GM12878 (cell line): Measurements from ENCODE around the gene HJV. TPM values are rescaled to one million over a fixed set of nuclear protein-coding genes. Genes with fewer than 3 reads are reported as not detected.

ENCODE experiments used
- ATAC-seq: fragments of 200-7000 bp; cut with Tn5 transposase; 3 replicates; pipeline ENCODE4 v1.9.1; 2020; ENCODE audit warnings: mild to moderate bottlenecking, moderate library complexity
- BruUV-seq: library from RNA; stranded (reverse); fragments of 400-500 nt; replicated peaks from 2 replicates; lab custom pipeline; 2021; lab: Mats Ljungman, UMichigan
- CTCF ChIA-PET: fragments of 300-600 bp; sonication (Branson Sonifier 250); formaldehyde crosslinking; extraction: SDS; loops from one replicate; lab custom pipeline; 2021; ENCODE audit warnings: inconsistent platforms; lab: Yijun Ruan, JAX
- POLR2A ChIA-PET: fragments of 350-600 bp; formaldehyde crosslinking; extraction: SDS; loops from one replicate; lab custom pipeline; 2021; ENCODE audit warnings: inconsistent platforms; lab: Charles Lee
- RAD21 ChIA-PET: fragments of 300-600 bp; sonication (Branson Sonifier 250); formaldehyde crosslinking; loops from one replicate; lab custom pipeline; 2023; ENCODE audit warnings: antibody characterized with exemption; ENCODE audit not compliant: unreplicated experiment; lab: Charles Lee
- SMC1A ChIA-PET: fragments of 300-600 bp; sonication (Branson Sonifier 250); formaldehyde crosslinking; loops from one replicate; lab custom pipeline; 2023; ENCODE audit not compliant: unreplicated experiment, uncharacterized antibody; lab: Charles Lee
- DNase-seq: peaks from one replicate; pipeline ENCODE4 v3.0.0-alpha.2; 2011; ENCODE audit warnings: low read depth, low spot score
- FAIRE-seq: peaks from 3 replicates; lab custom pipeline; 2011; peaks lifted over from hg19 to GRCh38; lab: Jason Lieb, UNC
- H2AFZ ChIP-seq: 2 replicates; pipeline ENCODE4 v1.6.0; 2011; ENCODE audit warnings: low read depth, low read length, control low read depth; ENCODE audit not compliant: control insufficient read depth
- H3K27ac ChIP-seq: 2 replicates; pipeline ENCODE4 v1.5.1; 2011; ENCODE audit warnings: control low read depth; ENCODE audit not compliant: control insufficient read depth, insufficient read depth
- H3K27me3 ChIP-seq, 2 experiments: replicated peaks in 1 of 2; 2 replicates each; pipeline versions ENCODE4 v1.6.0 to v1.6.1; 2011; ENCODE audit warnings: low read length in 1 of 2; ENCODE audit not compliant: control insufficient read depth in 2 of 2, insufficient read depth in 2 of 2
- H3K36me3 ChIP-seq, 2 experiments: 2 replicates each; pipeline ENCODE4 v1.5.1; 2011; ENCODE audit warnings: low read length in 1 of 2; ENCODE audit not compliant: control insufficient read depth in 2 of 2, insufficient read depth in 2 of 2
- H3K4me1 ChIP-seq: 2 replicates; pipeline ENCODE4 v1.6.1; 2011; ENCODE audit warnings: mild to moderate bottlenecking, low read length, moderate library complexity, mixed read lengths; ENCODE audit not compliant: control insufficient read depth, insufficient read depth
- H3K4me2 ChIP-seq: 2 replicates; pipeline ENCODE4 v1.6.0; 2011; ENCODE audit warnings: control low read depth; ENCODE audit not compliant: control insufficient read depth, insufficient read depth
- H3K4me3 ChIP-seq: fragments of 200-600 bp; sonication (generic); 2 replicates; pipeline ENCODE4 v1.5.1; 2016
- H3K79me2 ChIP-seq: 2 replicates; pipeline ENCODE4 v1.6.0; 2011; ENCODE audit warnings: low read length; ENCODE audit not compliant: control insufficient read depth, insufficient read depth
- H3K9ac ChIP-seq: 2 replicates; pipeline ENCODE4 v1.8.0; 2011; ENCODE audit warnings: low read length, control low read depth, mixed read lengths; ENCODE audit not compliant: control insufficient read depth, insufficient read depth
- H3K9me3 ChIP-seq: replicated peaks from 3 replicates; pipeline ENCODE4 v1.5.1; 2011; ENCODE audit warnings: mild to moderate bottlenecking, low read length; ENCODE audit not compliant: control insufficient read depth, insufficient read depth
- H4K20me1 ChIP-seq: 2 replicates; pipeline ENCODE4 v1.6.0; 2011; ENCODE audit not compliant: control insufficient read depth, insufficient read depth
- CEBPB ChIP-seq, 2 experiments: fragments of 150-350 bp in 1 of 2; IDR thresholded peaks; 2 replicates each; pipeline ENCODE4 v1.6.1; 2012 to 2014; ENCODE audit warnings: low read depth in 2 of 2, low read length in 2 of 2, borderline replicate concordance in 1 of 2, inconsistent platforms in 1 of 2
- FOXM1 ChIP-seq: IDR thresholded peaks from 2 replicates; pipeline ENCODE4 v1.6.1; 2012; ENCODE audit warnings: low read depth, mild to moderate bottlenecking, inconsistent platforms, low read length, moderate library complexity
- POLR2A ChIP-seq: IDR thresholded peaks from 2 replicates; pipeline ENCODE4 v1.6.1; 2011; ENCODE audit warnings: low read depth, mild to moderate bottlenecking, low read length
- POLR2AphosphoS5 ChIP-seq: IDR thresholded peaks from 2 replicates; pipeline ENCODE4 v1.6.1; 2011; ENCODE audit warnings: mild to moderate bottlenecking, low read length, inconsistent platforms
- SMAD5 ChIP-seq: IDR thresholded peaks from 2 replicates; pipeline ENCODE4 v1.6.1; 2016; ENCODE audit warnings: antibody characterized with exemption, low read depth
- SP1 ChIP-seq: IDR thresholded peaks from one replicate; pipeline ENCODE4 v1.6.1; 2011; ENCODE audit warnings: low read depth, low read length
- ZBED1 ChIP-seq: IDR thresholded peaks from 2 replicates; pipeline ENCODE4 v1.6.1; 2016; ENCODE audit warnings: borderline replicate concordance
- WGBS: methylation state at CpG from one replicate; pipeline ENCODE4 v1.1.6; 2016; ENCODE audit warnings: low lambda C conversion rate; ENCODE audit not compliant: insufficient replicate concordance, insufficient coverage; ENCODE audit errors: missing lambda C conversion rate; 5-methylcytosine and 5-hydroxymethylcytosine counted together
- in situ Hi-C: fragments of 300-500 bp; cut with MboI; formaldehyde crosslinking; loops from 9 replicates; pipeline ENCODE4 v1.14.3; 2018; ENCODE audit warnings: mixed read lengths
- intact Hi-C: fragments of 100-400 bp; cut with micrococcal nuclease; formaldehyde crosslinking; loops from one replicate; pipeline ENCODE4 v1.14.2; 2022; ENCODE audit not compliant: unreplicated experiment
- polyA plus RNA-seq, 11 experiments: library from polyadenylated mRNA; depleted of rRNA in 4 of 11; unstranded in 6 of 11; stranded (reverse) in 5 of 11; fragments of >200 nt; fragmentation: Nextera tagmentation in 4 of 11; fragmentation: Illumina TruSeq in 1 of 11; extraction: Ambion mirVana in 4 of 11; extraction: Trizol in 1 of 11; gene quantifications; 1 replicate in 1 of 11; 2 replicates in 10 of 11; pipeline versions ENCODE4 v1.2.1 to v1.2.3, GENCODE V29; 2011 to 2016; ENCODE audit warnings: inconsistent platforms in 2 of 11, missing spikeins in 2 of 11, low read depth in 1 of 11
- total RNA-seq, 4 experiments: library from RNA; depleted of rRNA in 3 of 4; stranded (reverse); fragments of >200 nt in 3 of 4; fragmentation: Illumina TruSeq in 1 of 4; extraction: Trizol in 1 of 4; gene quantifications; 2 replicates each; pipeline versions ENCODE4 v1.2.1 to v1.2.3, GENCODE V29; 2013 to 2021
- TF ChIP-seq, protein P1 (sequence below): IDR thresholded peaks from 2 replicates; pipeline ENCODE4 v1.6.1; 2012; ENCODE audit warnings: low read depth, low read length, improper control_type of control experiment

The HJV gene
- total and polyA plus RNA-seq, 10 of the 15 experiments (the other 5 are each of a cell fraction or from before 2014, with no cell fraction given): not detected

DNA sequence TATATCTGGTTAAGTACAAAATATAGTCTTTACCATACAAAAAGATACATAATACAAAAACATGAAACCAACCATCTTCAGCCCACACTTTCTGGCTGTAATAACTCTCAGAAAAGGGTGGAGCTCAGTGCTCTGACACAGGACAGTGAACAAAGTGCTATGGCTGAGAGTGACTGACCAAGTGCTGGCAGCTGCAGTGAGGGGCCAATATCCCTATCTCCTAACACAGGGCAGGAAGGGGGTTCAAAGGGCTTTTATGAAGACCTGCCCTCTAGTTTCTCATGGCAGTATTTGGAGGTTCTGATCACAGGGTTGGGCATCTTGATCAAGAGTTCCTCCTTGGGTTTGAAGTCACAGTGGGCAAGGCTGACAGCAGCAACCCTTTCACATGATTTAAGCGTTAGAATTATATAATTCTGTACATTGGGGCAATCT, 29.0 kb downstream of the HJV start:
- TF ChIP-seq SP1 (no peak), SMAD5 (peak; percentile 74; the same call in 1 of the 2 replicates), POLR2AphosphoS5 (peak; percentile 67; the same call in 1 of the 2 replicates), CEBPB (IDR thresholded peaks at IDR 0.05; ENCODE audit: borderline replicate concordance in 1 of 2, low read depth in 2 of 2, low read length in 2 of 2) (0 out of 4 replicates have a peak, but pooled peaks of 1 of the 2 experiments have one; percentile 14), ZBED1 (0 out of 2 replicates have a peak, but pooled peaks have one; percentile 67), POLR2A (peak; percentile 65; the same call in 1 of the 2 replicates), FOXM1 (0 out of 2 replicates have a peak, but pooled peaks have one; percentile 24)
- TF ChIP-seq, protein P1, sequence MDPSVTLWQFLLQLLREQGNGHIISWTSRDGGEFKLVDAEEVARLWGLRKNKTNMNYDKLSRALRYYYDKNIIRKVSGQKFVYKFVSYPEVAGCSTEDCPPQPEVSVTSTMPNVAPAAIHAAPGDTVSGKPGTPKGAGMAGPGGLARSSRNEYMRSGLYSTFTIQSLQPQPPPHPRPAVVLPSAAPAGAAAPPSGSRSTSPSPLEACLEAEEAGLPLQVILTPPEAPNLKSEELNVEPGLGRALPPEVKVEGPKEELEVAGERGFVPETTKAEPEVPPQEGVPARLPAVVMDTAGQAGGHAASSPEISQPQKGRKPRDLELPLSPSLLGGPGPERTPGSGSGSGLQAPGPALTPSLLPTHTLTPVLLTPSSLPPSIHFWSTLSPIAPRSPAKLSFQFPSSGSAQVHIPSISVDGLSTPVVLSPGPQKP: no peak
- DNase-seq: no peak
- peaks cover 0 to 3% of the 10 kb centered on the region in 2 experiments; a peak in 2 of 4 replicates for H3K36me3 ChIP-seq
- no peak overlapping the region for H3K4me2 ChIP-seq
- SMC1A ChIA-PET: interaction anchor here (1.2 to 12.5 kb wide), 3 partner anchors 12 to 133 kb away, joined by 3 to 244 read pairs (median 7); partner anchors contain the start of gene PIAS3
- H3K9me3 ChIP-seq: no peaks in the 10 kb centered on the region
- peaks cover 10% of the 10 kb centered on the region for H3K4me1 ChIP-seq
- peak; percentile 6; the same call in 1 of the 3 replicates for ATAC-seq
- RAD21 ChIA-PET: interaction anchor here (7.4 kb wide), 1 partner anchor 14 kb away, joined by 100 read pairs; no protein-coding TSS in a partner anchor
- intact Hi-C loops (no loop called here), in situ Hi-C loops (no loop called here)
- H3K79me2 ChIP-seq: peaks cover 15% of the 10 kb centered on the region
- H3K27ac ChIP-seq: no peak overlapping the region
- WGBS: 100% methylated on average over 1 of the region's 1 CpG
- no peak overlapping the region for H2AFZ ChIP-seq
- POLR2A ChIA-PET: interaction anchor here (0.7 to 7.2 kb wide), 4 partner anchors 8 to 28 kb away, joined by 4 to 61 read pairs (median 5); partner anchors contain the start of genes ANKRD34A and POLR3GL
- no peak overlapping the region for H3K4me3 ChIP-seq
- no TSS peak for BruUV-seq
- no peak overlapping the region for H3K9ac ChIP-seq
- CTCF ChIA-PET: interaction anchor here (1.0 to 12.2 kb wide), 4 partner anchors 12 to 18 kb away, joined by 3 to 196 read pairs (median 4); no protein-coding TSS in a partner anchor
- no peak for FAIRE-seq
- H4K20me1 ChIP-seq: no peaks in the 10 kb centered on the region
- no peaks in the 10 kb centered on the region for H3K27me3 ChIP-seq
